ENCODE data around the gene SACS. TPM values are rescaled to one million over a fixed set of nuclear protein-coding genes. Genes with fewer than 3 reads are reported as not detected.

The SACS gene, protein sequence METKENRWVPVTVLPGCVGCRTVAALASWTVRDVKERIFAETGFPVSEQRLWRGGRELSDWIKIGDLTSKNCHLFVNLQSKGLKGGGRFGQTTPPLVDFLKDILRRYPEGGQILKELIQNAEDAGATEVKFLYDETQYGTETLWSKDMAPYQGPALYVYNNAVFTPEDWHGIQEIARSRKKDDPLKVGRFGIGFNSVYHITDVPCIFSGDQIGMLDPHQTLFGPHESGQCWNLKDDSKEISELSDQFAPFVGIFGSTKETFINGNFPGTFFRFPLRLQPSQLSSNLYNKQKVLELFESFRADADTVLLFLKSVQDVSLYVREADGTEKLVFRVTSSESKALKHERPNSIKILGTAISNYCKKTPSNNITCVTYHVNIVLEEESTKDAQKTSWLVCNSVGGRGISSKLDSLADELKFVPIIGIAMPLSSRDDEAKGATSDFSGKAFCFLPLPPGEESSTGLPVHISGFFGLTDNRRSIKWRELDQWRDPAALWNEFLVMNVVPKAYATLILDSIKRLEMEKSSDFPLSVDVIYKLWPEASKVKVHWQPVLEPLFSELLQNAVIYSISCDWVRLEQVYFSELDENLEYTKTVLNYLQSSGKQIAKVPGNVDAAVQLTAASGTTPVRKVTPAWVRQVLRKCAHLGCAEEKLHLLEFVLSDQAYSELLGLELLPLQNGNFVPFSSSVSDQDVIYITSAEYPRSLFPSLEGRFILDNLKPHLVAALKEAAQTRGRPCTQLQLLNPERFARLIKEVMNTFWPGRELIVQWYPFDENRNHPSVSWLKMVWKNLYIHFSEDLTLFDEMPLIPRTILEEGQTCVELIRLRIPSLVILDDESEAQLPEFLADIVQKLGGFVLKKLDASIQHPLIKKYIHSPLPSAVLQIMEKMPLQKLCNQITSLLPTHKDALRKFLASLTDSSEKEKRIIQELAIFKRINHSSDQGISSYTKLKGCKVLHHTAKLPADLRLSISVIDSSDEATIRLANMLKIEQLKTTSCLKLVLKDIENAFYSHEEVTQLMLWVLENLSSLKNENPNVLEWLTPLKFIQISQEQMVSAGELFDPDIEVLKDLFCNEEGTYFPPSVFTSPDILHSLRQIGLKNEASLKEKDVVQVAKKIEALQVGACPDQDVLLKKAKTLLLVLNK (N-terminal part only)
- total RNA-seq: 44.1 and 82.5 TPM in 2 replicates

DNA sequence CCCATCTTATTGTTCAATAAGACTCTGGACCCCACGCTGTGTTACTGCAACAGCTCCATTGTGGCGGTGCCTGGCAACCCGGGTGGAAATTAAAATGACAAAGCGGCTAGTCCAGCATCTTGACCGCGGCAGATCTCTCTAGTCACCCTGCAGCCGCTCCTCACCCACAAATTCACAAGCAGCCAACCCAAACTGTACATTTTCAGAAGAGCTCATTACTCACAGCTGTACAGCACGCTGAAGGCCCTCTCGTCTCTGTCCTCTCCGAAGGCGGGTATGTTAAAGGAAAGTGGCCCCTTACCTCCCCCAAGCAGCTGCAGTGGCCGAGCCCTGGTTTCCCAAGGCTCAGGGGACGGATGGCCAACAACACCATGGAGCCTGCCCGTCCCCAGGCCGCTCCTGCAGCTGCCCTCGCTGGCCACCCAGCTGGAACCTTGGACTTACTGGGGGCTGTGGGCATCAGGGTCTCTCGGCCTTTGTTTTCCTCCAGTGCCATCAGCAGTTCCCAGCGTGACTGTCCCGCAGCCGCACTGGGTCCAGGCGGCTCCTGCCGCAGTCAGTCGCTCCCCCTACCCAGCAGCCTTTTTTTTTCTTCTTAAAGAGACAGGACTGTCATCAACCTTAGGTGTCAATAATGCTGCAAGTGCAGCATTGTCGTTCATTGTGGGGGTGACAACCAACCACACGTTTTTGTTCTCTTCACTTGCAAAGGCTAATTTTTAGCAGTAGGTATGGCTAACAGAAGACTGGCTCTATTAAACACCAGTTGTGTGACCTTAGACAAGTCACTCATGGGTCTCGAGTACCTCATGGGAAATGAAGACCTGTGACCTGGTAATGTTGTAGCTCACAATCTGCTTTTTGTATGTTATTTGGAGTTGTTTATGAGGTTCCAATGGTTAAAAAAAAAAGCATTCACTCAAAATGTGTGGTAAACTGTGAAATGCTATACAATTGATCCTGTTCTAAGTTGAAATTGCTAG, at the start of gene SACS:
SACS (minus strand) TSS at position 532 of the 983 bp plus-strand sequence. CDS start 22,463 bp downstream, outside the sequence.

Other genes with a start within 250 kb of the SACS start
- gene TNFRSF19, start 136.7 kb upstream of the SACS start, total RNA-seq: 6.8 and 23.3 TPM in 2 replicates